ENCODE data around the gene NDUFA3.

NDUFA3 gene

GRCh38 chr19:54073829-54074228 lies 28.8 kb upstream of the NDUFA3 start:
- H3K27ac ChIP-seq (replicated peaks; ENCODE audit: low read length): no peak overlapping the region
- H3K18ac ChIP-seq (ENCODE audit: low read length): no peak overlapping the region
- no peak overlapping the region for H2BK15ac ChIP-seq (ENCODE audit: low read length)
- H2BK120ac ChIP-seq (ENCODE audit: low read depth, low read length): no peak overlapping the region
- H3K27me3 ChIP-seq (ENCODE audit: control insufficient read depth in 3 of 3, insufficient read depth in 3 of 3, low read depth in 1 of 3, low read length in 3 of 3): no peaks in the 10 kb centered on the region
- no peak overlapping the region for H2BK5ac ChIP-seq (ENCODE audit: low read length)
- H3K14ac ChIP-seq (ENCODE audit: low read length): no peak overlapping the region
- H3K4me1 ChIP-seq (ENCODE audit: control insufficient read depth in 2 of 2, insufficient read depth in 1 of 2, low read depth in 1 of 2, low read length in 2 of 2): peaks cover 0 to 2% of the 10 kb centered on the region in 2 donors
- no peak overlapping the region for H3K23ac ChIP-seq (ENCODE audit: low read depth, low read length, poor library complexity)
- no CpG with 5 or more reads among the region's 10 CpGs for WGBS, 2 donors (ENCODE audit: extremely low coverage in 2 of 2, insufficient read length in 2 of 2, insufficient replicate concordance in 1 of 2)
- H2AFZ ChIP-seq (ENCODE audit: low read length): no peak overlapping the region
- H4K8ac ChIP-seq (ENCODE audit: low read depth, low read length): no peak overlapping the region
- no peak overlapping the region for H3K4me2 ChIP-seq (ENCODE audit: insufficient read depth, low read length, poor library complexity, severe bottlenecking)
- H3K36me3 ChIP-seq (replicated peaks in 1 of 2; ENCODE audit: control insufficient read depth in 2 of 2, insufficient read depth in 2 of 2, low read length in 2 of 2): no peaks in the 10 kb centered on the region
- H3K9me3 ChIP-seq (replicated peaks in 1 of 2; ENCODE audit: control insufficient read depth in 2 of 2, insufficient read depth in 1 of 2, low read depth in 1 of 2, low read length in 2 of 2): peaks cover 3 to 4% of the 10 kb centered on the region in 2 donors
- no peak overlapping the region for H3K4ac ChIP-seq (ENCODE audit: low read length)
- H4K91ac ChIP-seq (ENCODE audit: low read depth, low read length, poor library complexity): no peak overlapping the region
- no peak for DNase-seq (ENCODE audit: low spot score)
- no peak overlapping the region for H3K4me3 ChIP-seq (ENCODE audit: low read length in 2 of 2)
- H3K79me1 ChIP-seq (ENCODE audit: low read depth, low read length): peaks cover 2% of the 10 kb centered on the region
- H2BK12ac ChIP-seq (ENCODE audit: low read length): no peak overlapping the region
- no peak overlapping the region for H3K9ac ChIP-seq (ENCODE audit: low read depth, low read length, poor library complexity)
- no peak overlapping the region for H2AK5ac ChIP-seq (ENCODE audit: low read depth, low read length)

- Histone ChIP-seq H3K79me1 (ENCODE audit: low read depth, low read length) (peaks cover 2% of the 10 kb centered on the region), H3K4ac (ENCODE audit: low read length) (no peak overlapping the region), H3K27me3 (ENCODE audit: control insufficient read depth in 3 of 3, insufficient read depth in 3 of 3, low read depth in 1 of 3, low read length in 3 of 3) (no peaks in the 10 kb centered on the region), H2BK5ac (ENCODE audit: low read length) (no peak overlapping the region), H2AFZ (ENCODE audit: low read length) (no peak overlapping the region), H3K27ac (replicated peaks; ENCODE audit: low read length) (no peak overlapping the region), H2BK120ac (ENCODE audit: low read depth, low read length) (no peak overlapping the region), H3K14ac (ENCODE audit: low read length) (no peak overlapping the region), H2BK15ac (ENCODE audit: low read length) (no peak overlapping the region), H2AK5ac (ENCODE audit: low read depth, low read length) (no peak overlapping the region), H3K4me2 (ENCODE audit: insufficient read depth, low read length, poor library complexity, severe bottlenecking) (no peak overlapping the region), H4K8ac (ENCODE audit: low read depth, low read length) (no peak overlapping the region), H2BK12ac (ENCODE audit: low read length) (no peak overlapping the region), H3K23ac (ENCODE audit: low read depth, low read length, poor library complexity) (no peak overlapping the region), H3K36me3 (replicated peaks in 1 of 2; ENCODE audit: control insufficient read depth in 2 of 2, insufficient read depth in 2 of 2, low read length in 2 of 2) (no peaks in the 10 kb centered on the region), H3K18ac (ENCODE audit: low read length) (no peak overlapping the region), H4K91ac (ENCODE audit: low read depth, low read length, poor library complexity) (no peak overlapping the region), H3K4me1 (ENCODE audit: control insufficient read depth in 2 of 2, insufficient read depth in 1 of 2, low read depth in 1 of 2, low read length in 2 of 2) (peaks cover 0 to 2% of the 10 kb centered on the region in 2 donors), H3K9ac (ENCODE audit: low read depth, low read length, poor library complexity) (no peak overlapping the region), H3K4me3 (ENCODE audit: low read length in 2 of 2) (no peak overlapping the region), H3K9me3 (replicated peaks in 1 of 2; ENCODE audit: control insufficient read depth in 2 of 2, insufficient read depth in 1 of 2, low read depth in 1 of 2, low read length in 2 of 2) (no peaks in the 10 kb centered on the region)
- no peak for DNase-seq (ENCODE audit: low spot score)
- no CpG with 5 or more reads among the region's 9 CpGs for WGBS, 2 donors (ENCODE audit: extremely low coverage in 2 of 2, insufficient read length in 2 of 2, insufficient replicate concordance in 1 of 2)
Observed at GRCh38 chr19:54074851-54075250, 27.8 kb upstream of the NDUFA3 start.

- no peak overlapping the region for H3K14ac ChIP-seq (ENCODE audit: low read length)
- no peaks in the 10 kb centered on the region for H3K27me3 ChIP-seq (ENCODE audit: control insufficient read depth in 3 of 3, insufficient read depth in 3 of 3, low read depth in 1 of 3, low read length in 3 of 3)
- no peak overlapping the region for H4K91ac ChIP-seq (ENCODE audit: low read depth, low read length, poor library complexity)
- WGBS, 2 donors (ENCODE audit: extremely low coverage in 2 of 2, insufficient read length in 2 of 2, insufficient replicate concordance in 1 of 2): no CpG with 5 or more reads among the region's 5 CpGs
- no peak overlapping the region for H3K9ac ChIP-seq (ENCODE audit: low read depth, low read length, poor library complexity)
- H2AK5ac ChIP-seq (ENCODE audit: low read depth, low read length): no peak overlapping the region
- H3K4me1 ChIP-seq (ENCODE audit: control insufficient read depth in 2 of 2, insufficient read depth in 1 of 2, low read depth in 1 of 2, low read length in 2 of 2): peaks cover 0 to 2% of the 10 kb centered on the region in 2 donors
- H3K4ac ChIP-seq (ENCODE audit: low read length): no peak overlapping the region
- peaks cover 4 to 7% of the 10 kb centered on the region in 2 donors for H3K9me3 ChIP-seq (replicated peaks in 1 of 2; ENCODE audit: control insufficient read depth in 2 of 2, insufficient read depth in 1 of 2, low read depth in 1 of 2, low read length in 2 of 2)
- no peak overlapping the region for H3K18ac ChIP-seq (ENCODE audit: low read length)
- H3K79me1 ChIP-seq (ENCODE audit: low read depth, low read length): no peaks in the 10 kb centered on the region
- H3K4me3 ChIP-seq (ENCODE audit: low read length in 2 of 2): no peak overlapping the region
- no peak overlapping the region for H2BK120ac ChIP-seq (ENCODE audit: low read depth, low read length)
- H3K27ac ChIP-seq (replicated peaks; ENCODE audit: low read length): no peak overlapping the region
- no peak overlapping the region for H3K23ac ChIP-seq (ENCODE audit: low read depth, low read length, poor library complexity)
- H4K8ac ChIP-seq (ENCODE audit: low read depth, low read length): no peak overlapping the region
- H2BK5ac ChIP-seq (ENCODE audit: low read length): no peak overlapping the region
- no peak overlapping the region for H2AFZ ChIP-seq (ENCODE audit: low read length)
- no peaks in the 10 kb centered on the region for H3K36me3 ChIP-seq (replicated peaks in 1 of 2; ENCODE audit: control insufficient read depth in 2 of 2, insufficient read depth in 2 of 2, low read length in 2 of 2)
- DNase-seq (ENCODE audit: low spot score): no peak
- H3K4me2 ChIP-seq (ENCODE audit: insufficient read depth, low read length, poor library complexity, severe bottlenecking): no peak overlapping the region
- H2BK12ac ChIP-seq (ENCODE audit: low read length): no peak overlapping the region
- H2BK15ac ChIP-seq (ENCODE audit: low read length): no peak overlapping the region
Observed at GRCh38 chr19:54077334-54077733, 25.3 kb upstream of the NDUFA3 start.

GRCh38 chr19:54081032-54081431 lies 21.6 kb upstream of the NDUFA3 start, which contains the start of gene TARM1:
TSS of gene TARM1 (minus strand) at chr19:54081365. CDS start at chr19:54081340, 25 bp downstream.
- Histone ChIP-seq H3K27ac (replicated peaks; ENCODE audit: low read length) (no peak within 1 kb of the TSS), H3K4ac (ENCODE audit: low read length) (no peak within 1 kb of the TSS), H3K23ac (ENCODE audit: low read depth, low read length, poor library complexity) (no peak within 1 kb of the TSS), H3K14ac (ENCODE audit: low read length) (no peak within 1 kb of the TSS), H3K79me1 (ENCODE audit: low read depth, low read length) (no peaks in the 10 kb centered on the region), H3K4me1 (ENCODE audit: control insufficient read depth in 2 of 2, insufficient read depth in 1 of 2, low read depth in 1 of 2, low read length in 2 of 2) (no peaks in the 10 kb centered on the region), H3K9me3 (replicated peaks in 1 of 2; ENCODE audit: control insufficient read depth in 2 of 2, insufficient read depth in 1 of 2, low read depth in 1 of 2, low read length in 2 of 2) (peaks cover 7% of the 10 kb centered on the region in 2 donors), H3K9ac (ENCODE audit: low read depth, low read length, poor library complexity) (no peak within 1 kb of the TSS), H2BK15ac (ENCODE audit: low read length) (no peak within 1 kb of the TSS), H2BK5ac (ENCODE audit: low read length) (no peak within 1 kb of the TSS), H2BK12ac (ENCODE audit: low read length) (no peak within 1 kb of the TSS), H3K4me2 (ENCODE audit: insufficient read depth, low read length, poor library complexity, severe bottlenecking) (no peak within 1 kb of the TSS), H4K91ac (ENCODE audit: low read depth, low read length, poor library complexity) (no peak within 1 kb of the TSS), H3K36me3 (replicated peaks in 1 of 2; ENCODE audit: control insufficient read depth in 2 of 2, insufficient read depth in 2 of 2, low read length in 2 of 2) (no peaks in the 10 kb centered on the region), H4K8ac (ENCODE audit: low read depth, low read length) (no peak within 1 kb of the TSS), H3K4me3 (ENCODE audit: low read length in 2 of 2) (no peak within 1 kb of the TSS), H3K18ac (ENCODE audit: low read length) (no peak within 1 kb of the TSS), H2AK5ac (ENCODE audit: low read depth, low read length) (no peak within 1 kb of the TSS), H3K27me3 (ENCODE audit: control insufficient read depth in 3 of 3, insufficient read depth in 3 of 3, low read depth in 1 of 3, low read length in 3 of 3) (no peaks in the 10 kb centered on the region), H2BK120ac (ENCODE audit: low read depth, low read length) (no peak within 1 kb of the TSS), H2AFZ (ENCODE audit: low read length) (no peak within 1 kb of the TSS)
- WGBS, 2 donors (ENCODE audit: extremely low coverage in 2 of 2, insufficient read length in 2 of 2, insufficient replicate concordance in 1 of 2): no CpG with 5 or more reads among the region's 7 CpGs
- no peak for DNase-seq (ENCODE audit: low spot score)
